IMR-90 (cell line): ENCODE measurements around the gene ANKRD1.

Experiments
- CEBPB ChIP-seq: IDR thresholded peaks from 2 replicates; pipeline ENCODE4 v1.6.1; 2012; ENCODE audit warnings: low read depth, low read length, improper control_type of control experiment
- CHD1 ChIP-seq: IDR thresholded peaks from 2 replicates; pipeline ENCODE4 v1.6.1; 2012; ENCODE audit warnings: low read depth, low read length, improper control_type of control experiment
- ELK1 ChIP-seq: fragments of 150-350 bp; IDR thresholded peaks from 2 replicates; pipeline ENCODE4 v1.6.1; 2016; ENCODE audit warnings: low read depth, mild to moderate bottlenecking, low read length, moderate library complexity, borderline replicate concordance
- FOS ChIP-seq: fragments of 150-350 bp; IDR thresholded peaks from 2 replicates; pipeline ENCODE4 v1.6.1; 2016; ENCODE audit warnings: low read depth, low read length
- MAFK ChIP-seq: IDR thresholded peaks from 2 replicates; pipeline ENCODE4 v1.6.1; 2012; ENCODE audit warnings: low read depth, low read length, improper control_type of control experiment
- MAZ ChIP-seq: IDR thresholded peaks from 2 replicates; pipeline ENCODE4 v1.6.1; 2012; ENCODE audit warnings: low read depth, mild to moderate bottlenecking, low read length, improper control_type of control experiment, moderate library complexity, borderline replicate concordance
- MXI1 ChIP-seq: IDR thresholded peaks from 2 replicates; pipeline ENCODE4 v1.6.1; 2012; ENCODE audit warnings: low read depth, mild to moderate bottlenecking, low read length, moderate library complexity, borderline replicate concordance
- POLR2A ChIP-seq: IDR thresholded peaks from 2 replicates; pipeline ENCODE4 v1.6.1; 2012; ENCODE audit warnings: mild to moderate bottlenecking, low read depth, low read length
- RAD21 ChIP-seq: IDR thresholded peaks from 2 replicates; pipeline ENCODE4 v1.6.1; 2012; ENCODE audit warnings: low read length, improper control_type of control experiment
- RFX5 ChIP-seq: IDR thresholded peaks from 2 replicates; pipeline ENCODE4 v1.8.0; 2012; ENCODE audit warnings: low read depth, mild to moderate bottlenecking, low read length, moderate library complexity
- SMC3 ChIP-seq: fragments of 150-350 bp; IDR thresholded peaks from 2 replicates; pipeline ENCODE4 v1.6.1; 2016; ENCODE audit warnings: low read depth, mild to moderate bottlenecking, antibody characterized with exemption, low read length, moderate library complexity
- TF ChIP-seq, protein P1 (sequence below): conservative IDR thresholded peaks from 2 replicates; pipeline ENCODE4 v1.5.1; 2012; ENCODE audit warnings: mild to moderate bottlenecking, low read depth, low read length, improper control_type of control experiment
- TF ChIP-seq, protein P2 (sequence below): fragments of 150-350 bp; IDR thresholded peaks from 2 replicates; pipeline ENCODE4 v1.6.1; 2017; ENCODE audit warnings: mild to moderate bottlenecking, antibody characterized with exemption, low read length, low read depth

- no peak for TF ChIP-seq ELK1
- TF ChIP-seq, protein P1, sequence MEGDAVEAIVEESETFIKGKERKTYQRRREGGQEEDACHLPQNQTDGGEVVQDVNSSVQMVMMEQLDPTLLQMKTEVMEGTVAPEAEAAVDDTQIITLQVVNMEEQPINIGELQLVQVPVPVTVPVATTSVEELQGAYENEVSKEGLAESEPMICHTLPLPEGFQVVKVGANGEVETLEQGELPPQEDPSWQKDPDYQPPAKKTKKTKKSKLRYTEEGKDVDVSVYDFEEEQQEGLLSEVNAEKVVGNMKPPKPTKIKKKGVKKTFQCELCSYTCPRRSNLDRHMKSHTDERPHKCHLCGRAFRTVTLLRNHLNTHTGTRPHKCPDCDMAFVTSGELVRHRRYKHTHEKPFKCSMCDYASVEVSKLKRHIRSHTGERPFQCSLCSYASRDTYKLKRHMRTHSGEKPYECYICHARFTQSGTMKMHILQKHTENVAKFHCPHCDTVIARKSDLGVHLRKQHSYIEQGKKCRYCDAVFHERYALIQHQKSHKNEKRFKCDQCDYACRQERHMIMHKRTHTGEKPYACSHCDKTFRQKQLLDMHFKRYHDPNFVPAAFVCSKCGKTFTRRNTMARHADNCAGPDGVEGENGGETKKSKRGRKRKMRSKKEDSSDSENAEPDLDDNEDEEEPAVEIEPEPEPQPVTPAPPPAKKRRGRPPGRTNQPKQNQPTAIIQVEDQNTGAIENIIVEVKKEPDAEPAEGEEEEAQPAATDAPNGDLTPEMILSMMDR, result no peak
- TF ChIP-seq RFX5, result no peak
- TF ChIP-seq RAD21, result no peak
- no peak for TF ChIP-seq FOS
- TF ChIP-seq POLR2A, result no peak
- TF ChIP-seq MAZ, result no peak
- TF ChIP-seq MXI1, result no peak
- no peak for TF ChIP-seq CEBPB
- no peak for TF ChIP-seq SMC3
- TF ChIP-seq MAFK, result no peak
- TF ChIP-seq, protein P2, sequence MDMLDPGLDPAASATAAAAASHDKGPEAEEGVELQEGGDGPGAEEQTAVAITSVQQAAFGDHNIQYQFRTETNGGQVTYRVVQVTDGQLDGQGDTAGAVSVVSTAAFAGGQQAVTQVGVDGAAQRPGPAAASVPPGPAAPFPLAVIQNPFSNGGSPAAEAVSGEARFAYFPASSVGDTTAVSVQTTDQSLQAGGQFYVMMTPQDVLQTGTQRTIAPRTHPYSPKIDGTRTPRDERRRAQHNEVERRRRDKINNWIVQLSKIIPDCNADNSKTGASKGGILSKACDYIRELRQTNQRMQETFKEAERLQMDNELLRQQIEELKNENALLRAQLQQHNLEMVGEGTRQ, result no peak
- no peak for TF ChIP-seq CHD1
Observed at GRCh38 chr10:90939116-90939515, 18.2 kb upstream of the ANKRD1 start.
